ENCODE data around the gene PPM1L.

Gene PPM1L

DNA sequence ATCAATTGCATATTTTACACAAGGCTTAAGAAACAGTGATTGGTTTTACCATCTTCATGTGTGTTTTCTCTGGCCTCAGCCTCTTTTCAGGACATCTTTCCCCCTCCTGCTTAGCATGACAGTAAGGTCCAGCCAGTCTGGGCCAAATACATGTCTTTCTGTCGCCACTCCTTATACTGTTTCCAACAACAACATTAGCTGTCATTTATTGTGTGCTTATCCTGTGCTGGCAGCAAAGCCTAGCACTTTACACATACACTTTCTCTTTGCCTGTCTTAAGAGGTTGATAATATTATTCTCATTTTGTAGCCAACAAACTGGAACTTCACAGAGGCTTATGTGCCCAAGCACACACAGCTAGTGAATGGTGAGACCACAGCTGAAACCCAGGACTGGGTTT, 311.3 kb downstream of the PPM1L start:
- no peak for TF ChIP-seq CTCF (IDR thresholded peaks at IDR 0.05; ENCODE audit: insufficient read depth, missing control alignments)
- no peak for DNase-seq (ENCODE audit: insufficient read length, low spot score)
- FAIRE-seq, result no peak

GRCh38 chr3:161069511-161070251, 313.6 kb downstream of the PPM1L start:
- TF ChIP-seq CTCF (IDR thresholded peaks at IDR 0.05; ENCODE audit: insufficient read depth, missing control alignments), result no peak
- FAIRE-seq, result no peak
- no peak for DNase-seq (ENCODE audit: insufficient read length, low spot score)

- FAIRE-seq (no peak), DNase-seq (ENCODE audit: insufficient read length, low spot score) (no peak)
- TF ChIP-seq CTCF (IDR thresholded peaks at IDR 0.05; ENCODE audit: insufficient read depth, missing control alignments), result no peak
Observed at GRCh38 chr3:161070252-161070930, 314.4 kb downstream of the PPM1L start.

- TF ChIP-seq CTCF (IDR thresholded peaks at IDR 0.05; ENCODE audit: insufficient read depth, missing control alignments), result no peak
Observed at GRCh38 chr3:161070980-161071663, 315.1 kb downstream of the PPM1L start.

GRCh38 chr3:161072211-161072621, 316.2 kb downstream of the PPM1L start:
- FAIRE-seq, result no peak
- TF ChIP-seq CTCF (IDR thresholded peaks at IDR 0.05; ENCODE audit: insufficient read depth, missing control alignments), result no peak
- no peak for DNase-seq (ENCODE audit: insufficient read length, low spot score)

More at GRCh38 chr3:161070980-161071663, 315.1 kb downstream of the PPM1L start:
- FAIRE-seq (no peak), DNase-seq (ENCODE audit: insufficient read length, low spot score) (no peak)

DNA sequence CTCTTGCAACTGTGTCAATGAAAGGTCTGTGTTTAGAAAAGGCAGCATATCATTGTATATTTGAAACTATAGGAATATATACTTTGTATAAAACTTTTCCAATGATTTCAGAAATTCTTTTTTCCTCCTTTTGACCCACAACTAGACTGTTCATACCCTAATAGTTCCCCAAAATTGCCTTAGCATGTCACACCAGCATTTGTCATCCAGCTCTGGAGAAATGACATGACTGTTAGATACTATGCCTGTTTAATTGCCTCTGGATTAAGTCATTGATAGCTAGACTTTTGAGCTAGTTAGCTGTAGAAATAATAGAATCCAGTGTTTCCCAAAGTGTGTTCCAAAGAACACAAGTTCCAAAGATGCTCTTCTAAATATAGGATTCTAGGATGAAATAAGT, 316.7 kb downstream of the PPM1L start:
- TF ChIP-seq CTCF (IDR thresholded peaks at IDR 0.05; ENCODE audit: insufficient read depth, missing control alignments), result no peak
- no peak for FAIRE-seq
- no peak for DNase-seq (ENCODE audit: insufficient read length, low spot score)
